Measurements from ENCODE around the gene GRIP2. TPM values are rescaled to one million over a fixed set of nuclear protein-coding genes. Genes with fewer than 3 reads are reported as not detected.

The GRIP2 gene
- total RNA-seq, 3 donors from 2014 or later (not counting 1 experiment from before 2014, with no cell fraction given): not detected

DNA sequence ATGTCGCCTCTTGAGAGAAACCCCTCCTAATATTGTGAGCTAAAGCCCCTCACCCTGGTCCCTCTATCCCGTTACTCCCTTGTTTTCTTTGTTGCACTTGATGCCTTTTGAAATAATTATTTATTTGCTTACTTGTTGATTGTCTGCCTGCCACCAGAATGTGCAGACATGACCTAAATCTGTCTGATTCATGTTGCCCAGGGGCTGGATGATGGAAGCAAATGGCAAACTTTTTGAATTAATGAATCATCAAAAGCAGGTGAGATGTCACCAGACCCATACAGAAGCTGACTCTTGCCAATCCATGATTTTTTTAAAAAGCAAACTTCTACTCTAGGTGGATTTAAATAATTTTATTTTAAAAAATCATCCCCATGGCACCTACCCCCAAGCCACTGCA lies 49.3 kb downstream of the GRIP2 start:
- Histone ChIP-seq H3K4me1 (ENCODE audit: control insufficient read depth, insufficient read depth, low read length) (no peaks in the 10 kb centered on the region), H3K4me3 (ENCODE audit: low read length) (no peak overlapping the region), H3K27ac (ENCODE audit: low read length) (no peak overlapping the region), H3K9me3 (ENCODE audit: control insufficient read depth, insufficient read depth, low read length) (no peaks in the 10 kb centered on the region), H3K36me3 (ENCODE audit: control insufficient read depth, insufficient read depth, low read length) (peaks cover 10% of the 10 kb centered on the region), H3K27me3 (ENCODE audit: control insufficient read depth, insufficient read depth, low read length) (no peaks in the 10 kb centered on the region)
- H3K27me3 Mint-ChIP-seq (ENCODE audit: low read depth in 2 of 2): no peaks in the 10 kb centered on the region
- ATAC-seq (no peak), DNase-seq (no peak)
- no peak overlapping the region for H3K4me3 Mint-ChIP-seq
- no peaks in the 10 kb centered on the region for H3K9me3 Mint-ChIP-seq
- H3K4me1 Mint-ChIP-seq: no peaks in the 10 kb centered on the region
- TF ChIP-seq, protein P1, sequence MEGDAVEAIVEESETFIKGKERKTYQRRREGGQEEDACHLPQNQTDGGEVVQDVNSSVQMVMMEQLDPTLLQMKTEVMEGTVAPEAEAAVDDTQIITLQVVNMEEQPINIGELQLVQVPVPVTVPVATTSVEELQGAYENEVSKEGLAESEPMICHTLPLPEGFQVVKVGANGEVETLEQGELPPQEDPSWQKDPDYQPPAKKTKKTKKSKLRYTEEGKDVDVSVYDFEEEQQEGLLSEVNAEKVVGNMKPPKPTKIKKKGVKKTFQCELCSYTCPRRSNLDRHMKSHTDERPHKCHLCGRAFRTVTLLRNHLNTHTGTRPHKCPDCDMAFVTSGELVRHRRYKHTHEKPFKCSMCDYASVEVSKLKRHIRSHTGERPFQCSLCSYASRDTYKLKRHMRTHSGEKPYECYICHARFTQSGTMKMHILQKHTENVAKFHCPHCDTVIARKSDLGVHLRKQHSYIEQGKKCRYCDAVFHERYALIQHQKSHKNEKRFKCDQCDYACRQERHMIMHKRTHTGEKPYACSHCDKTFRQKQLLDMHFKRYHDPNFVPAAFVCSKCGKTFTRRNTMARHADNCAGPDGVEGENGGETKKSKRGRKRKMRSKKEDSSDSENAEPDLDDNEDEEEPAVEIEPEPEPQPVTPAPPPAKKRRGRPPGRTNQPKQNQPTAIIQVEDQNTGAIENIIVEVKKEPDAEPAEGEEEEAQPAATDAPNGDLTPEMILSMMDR (IDR thresholded peaks at IDR 0.05): no peak
- no peaks in the 10 kb centered on the region for H3K36me3 Mint-ChIP-seq
- H3K27ac Mint-ChIP-seq: no peak overlapping the region
- intact Hi-C loops (cut with micrococcal nuclease): no loop called here
- WGBS (ENCODE audit: insufficient coverage): 93% methylated on average over 2 of the region's 2 CpGs

DNA sequence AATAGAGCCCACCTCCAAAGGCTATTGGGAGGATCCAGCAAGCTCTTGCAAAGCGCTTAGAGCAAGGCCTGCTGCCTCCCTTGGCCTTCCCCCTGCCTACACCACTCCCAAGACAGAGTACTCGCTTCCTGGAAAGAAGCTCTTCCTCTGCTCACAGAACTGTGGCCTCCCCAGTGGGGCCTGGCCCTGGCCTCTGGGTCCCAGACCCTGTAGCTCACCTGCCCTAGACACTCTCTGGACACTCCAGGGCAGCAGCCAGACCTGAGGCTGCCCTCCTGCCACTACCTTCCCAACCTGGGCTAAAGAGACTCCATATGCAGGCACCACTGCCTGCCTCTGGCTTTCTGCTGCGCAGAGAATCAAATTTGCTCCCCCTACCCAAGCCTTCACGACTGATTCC lies 49.9 kb downstream of the GRIP2 start:
- WGBS (ENCODE audit: insufficient coverage): 94% methylated on average over 4 of the region's 4 CpGs
- Histone ChIP-seq H3K36me3 (ENCODE audit: control insufficient read depth, insufficient read depth, low read length) (peaks cover 14% of the 10 kb centered on the region), H3K27me3 (ENCODE audit: control insufficient read depth, insufficient read depth, low read length) (no peaks in the 10 kb centered on the region), H3K27ac (ENCODE audit: low read length) (no peak overlapping the region), H3K4me3 (ENCODE audit: low read length) (no peak overlapping the region), H3K9me3 (ENCODE audit: control insufficient read depth, insufficient read depth, low read length) (no peaks in the 10 kb centered on the region), H3K4me1 (ENCODE audit: control insufficient read depth, insufficient read depth, low read length) (no peaks in the 10 kb centered on the region)
- peak overlapping the region in 1 of 2 donors; percentile 1 for H3K27ac Mint-ChIP-seq
- TF ChIP-seq, protein P1 (IDR thresholded peaks at IDR 0.05): no peak
- peaks cover 4% of the 10 kb centered on the region for H3K36me3 Mint-ChIP-seq
- H3K4me1 Mint-ChIP-seq: no peaks in the 10 kb centered on the region
- no peak overlapping the region for H3K4me3 Mint-ChIP-seq
- ATAC-seq: no peak
- intact Hi-C loops (cut with micrococcal nuclease): no loop called here
- H3K27me3 Mint-ChIP-seq (ENCODE audit: low read depth in 2 of 2): no peaks in the 10 kb centered on the region
- DNase-seq: no peak
- no peaks in the 10 kb centered on the region for H3K9me3 Mint-ChIP-seq

DNA sequence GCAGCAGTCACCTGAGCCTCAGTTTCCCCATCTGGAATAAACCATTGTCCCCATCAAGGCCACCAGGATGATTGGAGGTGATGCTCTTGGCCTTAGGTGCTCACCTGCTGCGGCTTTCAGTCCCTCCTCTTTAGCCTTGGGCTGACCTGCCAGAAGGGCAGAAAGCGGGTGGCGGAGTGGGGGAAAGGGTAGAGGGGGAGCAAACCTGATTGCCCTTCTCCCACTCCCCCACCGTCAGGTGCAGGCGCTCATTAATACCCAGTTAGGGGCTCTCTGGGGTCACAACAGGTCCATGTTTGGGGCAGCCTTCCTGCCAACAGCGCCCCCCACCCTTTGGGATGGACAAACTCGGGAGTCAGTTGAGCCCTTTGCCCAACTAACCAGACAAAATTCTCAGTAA lies 50.5 kb downstream of the GRIP2 start:
- ATAC-seq (no peak), DNase-seq (no peak)
- no peaks in the 10 kb centered on the region for H3K27me3 ChIP-seq (ENCODE audit: control insufficient read depth, insufficient read depth, low read length)
- no peaks in the 10 kb centered on the region for H3K27me3 Mint-ChIP-seq (ENCODE audit: low read depth in 2 of 2)
- H3K4me1 ChIP-seq (ENCODE audit: control insufficient read depth, insufficient read depth, low read length): no peaks in the 10 kb centered on the region
- no peak overlapping the region for H3K4me3 Mint-ChIP-seq
- no peak overlapping the region for H3K4me3 ChIP-seq (ENCODE audit: low read length)
- TF ChIP-seq, protein P1 (IDR thresholded peaks at IDR 0.05): no peak
- no peaks in the 10 kb centered on the region for H3K4me1 Mint-ChIP-seq
- peaks cover 15% of the 10 kb centered on the region for H3K36me3 ChIP-seq (ENCODE audit: control insufficient read depth, insufficient read depth, low read length)
- peak overlapping the region in 1 of 2 donors; percentile 1 for H3K27ac Mint-ChIP-seq
- intact Hi-C loops (cut with micrococcal nuclease): no loop called here
- no peaks in the 10 kb centered on the region for H3K9me3 Mint-ChIP-seq
- no peak overlapping the region for H3K27ac ChIP-seq (ENCODE audit: low read length)
- peaks cover 10% of the 10 kb centered on the region for H3K36me3 Mint-ChIP-seq
- 86% methylated on average over 4 of the region's 7 CpGs for WGBS (ENCODE audit: insufficient coverage)
- H3K9me3 ChIP-seq (ENCODE audit: control insufficient read depth, insufficient read depth, low read length): no peaks in the 10 kb centered on the region

DNA sequence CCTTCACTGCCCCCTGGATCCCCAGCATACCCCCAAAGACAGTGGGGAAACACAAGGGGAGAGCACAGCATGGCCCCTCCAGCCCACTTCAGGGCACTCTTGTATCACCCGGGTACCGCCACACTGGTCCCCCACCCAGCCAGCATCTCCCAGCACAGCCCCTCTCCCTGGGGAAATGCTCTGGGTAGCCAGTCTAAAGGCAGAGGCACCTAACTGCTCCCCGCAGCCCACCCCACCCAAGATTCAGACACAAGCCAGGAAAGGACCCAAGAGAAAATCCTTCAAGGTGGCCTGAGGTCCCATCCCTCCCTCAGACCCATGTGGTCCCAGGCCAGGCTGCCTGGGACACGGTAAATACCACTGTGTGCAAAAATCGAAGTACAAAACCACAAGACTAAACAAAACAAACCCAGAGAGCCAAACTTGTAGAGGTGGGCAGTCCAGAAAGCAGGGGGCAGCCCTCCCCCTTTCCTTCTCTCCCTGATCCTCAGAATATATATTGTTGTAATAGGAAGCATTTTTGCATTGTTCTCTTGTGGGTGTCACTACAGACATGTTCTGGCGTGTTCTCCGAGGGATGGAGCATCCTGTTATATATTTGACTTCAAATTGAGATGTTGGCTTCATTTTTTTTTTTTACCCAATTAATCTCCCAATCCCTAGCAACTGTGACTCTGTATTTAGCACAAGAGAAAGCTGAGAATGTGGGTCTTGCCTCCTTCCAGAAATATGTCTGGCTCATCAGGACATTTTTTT lies 51.7 kb downstream of the GRIP2 start:
- DNase-seq: no peak
- no peak overlapping the region for H3K4me3 ChIP-seq (ENCODE audit: low read length)
- 82% methylated on average over 5 of the region's 7 CpGs for WGBS (ENCODE audit: insufficient coverage)
- Mint-ChIP-seq H3K4me1 (no peaks in the 10 kb centered on the region), H3K9me3 (no peaks in the 10 kb centered on the region), H3K27ac (peak overlapping the region; percentile 23 to 68), H3K27me3 (ENCODE audit: low read depth in 2 of 2) (no peaks in the 10 kb centered on the region), H3K4me3 (no peak overlapping the region), H3K36me3 (peaks cover 18% of the 10 kb centered on the region)
- H3K9me3 ChIP-seq (ENCODE audit: control insufficient read depth, insufficient read depth, low read length): no peaks in the 10 kb centered on the region
- ATAC-seq: no peak
- H3K36me3 ChIP-seq (ENCODE audit: control insufficient read depth, insufficient read depth, low read length): peaks cover 21% of the 10 kb centered on the region
- intact Hi-C loops (cut with micrococcal nuclease): no loop called here
- no peaks in the 10 kb centered on the region for H3K4me1 ChIP-seq (ENCODE audit: control insufficient read depth, insufficient read depth, low read length)
- no peaks in the 10 kb centered on the region for H3K27me3 ChIP-seq (ENCODE audit: control insufficient read depth, insufficient read depth, low read length)
- H3K27ac ChIP-seq (ENCODE audit: low read length): no peak overlapping the region
- TF ChIP-seq, protein P1 (IDR thresholded peaks at IDR 0.05): no peak

All from natural killer cell (primary cell).